KMS-11 (cell line): ENCODE results near the gene PDLIM5.

Experiments
- H2AFZ ChIP-seq: fragments of 200-600 bp; sonication (generic); 2 replicates; pipeline ENCODE4 v1.6.1; 2016; ENCODE audit warnings: antibody characterized with exemption, mixed run types, low read depth
- H3K27ac ChIP-seq: fragments of 200-600 bp; sonication (generic); 2 replicates; pipeline ENCODE4 v1.6.1; 2016; ENCODE audit warnings: mild to moderate bottlenecking, mixed run types
- H3K27me3 ChIP-seq: fragments of 200-600 bp; sonication (generic); 2 replicates; pipeline ENCODE4 v1.6.1; 2017; ENCODE audit warnings: mild to moderate bottlenecking, low read depth, mixed run types, moderate library complexity; ENCODE audit not compliant: insufficient read depth
- H3K36me3 ChIP-seq: fragments of 200-600 bp; sonication (generic); 2 replicates; pipeline ENCODE4 v1.6.1; 2017; ENCODE audit warnings: mild to moderate bottlenecking, mixed run types; ENCODE audit not compliant: insufficient read depth
- H3K4me1 ChIP-seq: fragments of 200-600 bp; sonication (generic); 2 replicates; pipeline ENCODE4 v1.6.1; 2016; ENCODE audit warnings: mild to moderate bottlenecking, low read depth, mixed run types; ENCODE audit not compliant: poor library complexity, severe bottlenecking
- H3K4me2 ChIP-seq: fragments of 200-600 bp; sonication (generic); 2 replicates; pipeline ENCODE4 v1.7.0; 2016; ENCODE audit warnings: mild to moderate bottlenecking, mixed run types
- H3K4me3 ChIP-seq: fragments of 200-600 bp; sonication (generic); IDR thresholded peaks from 2 replicates; pipeline ENCODE4 v1.6.1; 2017; ENCODE audit warnings: low read depth, low read length, mixed read lengths; ENCODE audit not compliant: insufficient read depth
- H3K79me2 ChIP-seq: fragments of 200-600 bp; sonication (generic); 2 replicates; pipeline ENCODE4 v1.6.1; 2016; ENCODE audit warnings: low read depth, mixed run types; ENCODE audit not compliant: insufficient read depth
- H3K9ac ChIP-seq: fragments of 200-600 bp; sonication (generic); 2 replicates; pipeline ENCODE4 v1.6.1; 2016; ENCODE audit warnings: mild to moderate bottlenecking, mixed run types
- H4K20me1 ChIP-seq: fragments of 200-600 bp; sonication (generic); 2 replicates; pipeline ENCODE4 v1.6.1; 2016; ENCODE audit warnings: mild to moderate bottlenecking, mixed run types; ENCODE audit not compliant: insufficient read depth
- CTCF ChIP-seq: fragments of 200-600 bp; sonication (generic); conservative IDR thresholded peaks from 2 replicates; pipeline ENCODE4 v1.6.1; 2017; ENCODE audit warnings: low read depth, mild to moderate bottlenecking, antibody characterized with exemption, low read length, moderate library complexity, mixed read lengths

PDLIM5 gene

GRCh38 chr4:94407846-94408245 lies 43.9 kb upstream of the PDLIM5 start:
- H3K27me3 ChIP-seq, result no peaks in the 10 kb centered on the region
- H3K9ac ChIP-seq, result no peak overlapping the region
- no peaks in the 10 kb centered on the region for H3K36me3 ChIP-seq
- no peak overlapping the region for H3K4me3 ChIP-seq
- TF ChIP-seq CTCF, result no peak
- H4K20me1 ChIP-seq, result no peaks in the 10 kb centered on the region
- no peak overlapping the region for H3K27ac ChIP-seq
- no peak overlapping the region for H3K4me2 ChIP-seq
- H2AFZ ChIP-seq, result no peak overlapping the region
- no peaks in the 10 kb centered on the region for H3K79me2 ChIP-seq
- H3K4me1 ChIP-seq, result no peaks in the 10 kb centered on the region

- Histone ChIP-seq H2AFZ (no peak overlapping the region), H3K4me1 (no peaks in the 10 kb centered on the region), H4K20me1 (no peaks in the 10 kb centered on the region), H3K27me3 (no peaks in the 10 kb centered on the region), H3K9ac (no peak overlapping the region), H3K36me3 (no peaks in the 10 kb centered on the region), H3K27ac (no peak overlapping the region), H3K4me3 (no peak overlapping the region), H3K4me2 (no peak overlapping the region), H3K79me2 (no peaks in the 10 kb centered on the region)
- TF ChIP-seq CTCF, result no peak
These were observed 43.0 kb upstream of the PDLIM5 start for GRCh38 chr4:94408549-94409374.

- H3K9ac ChIP-seq, result no peak overlapping the region
- no peaks in the 10 kb centered on the region for H3K4me1 ChIP-seq
- no peak overlapping the region for H3K4me3 ChIP-seq
- H2AFZ ChIP-seq, result no peak overlapping the region
- no peak overlapping the region for H3K4me2 ChIP-seq
- no peaks in the 10 kb centered on the region for H3K36me3 ChIP-seq
- no peaks in the 10 kb centered on the region for H4K20me1 ChIP-seq
- H3K27ac ChIP-seq, result no peak overlapping the region
- TF ChIP-seq CTCF, result no peak
- H3K79me2 ChIP-seq, result no peaks in the 10 kb centered on the region
- H3K27me3 ChIP-seq, result no peaks in the 10 kb centered on the region
These were observed 42.4 kb upstream of the PDLIM5 start for GRCh38 chr4:94409375-94409679.

- Histone ChIP-seq H3K27me3 (no peaks in the 10 kb centered on the region), H3K4me3 (no peak overlapping the region), H2AFZ (no peak overlapping the region), H3K79me2 (no peaks in the 10 kb centered on the region), H3K9ac (no peak overlapping the region), H3K36me3 (no peaks in the 10 kb centered on the region), H3K4me1 (no peaks in the 10 kb centered on the region), H4K20me1 (no peaks in the 10 kb centered on the region), H3K4me2 (no peak overlapping the region), H3K27ac (no peak overlapping the region)
- no peak for TF ChIP-seq CTCF
These were observed 41.8 kb upstream of the PDLIM5 start for GRCh38 chr4:94409962-94410361.
